Fibroblast of skin of scalp (primary cell): Measurements from ENCODE around the gene KAZALD1.
"Not testable (repeated sequence)": the region's sequence is repeated elsewhere in the genome, so short reads cannot be mapped to it uniquely, and the experiment has no call there.

Experiments
- DNase-seq: peaks from one replicate; pipeline ENCODE4 v3.0.0-alpha.2; 2013

KAZALD1 gene

DNA sequence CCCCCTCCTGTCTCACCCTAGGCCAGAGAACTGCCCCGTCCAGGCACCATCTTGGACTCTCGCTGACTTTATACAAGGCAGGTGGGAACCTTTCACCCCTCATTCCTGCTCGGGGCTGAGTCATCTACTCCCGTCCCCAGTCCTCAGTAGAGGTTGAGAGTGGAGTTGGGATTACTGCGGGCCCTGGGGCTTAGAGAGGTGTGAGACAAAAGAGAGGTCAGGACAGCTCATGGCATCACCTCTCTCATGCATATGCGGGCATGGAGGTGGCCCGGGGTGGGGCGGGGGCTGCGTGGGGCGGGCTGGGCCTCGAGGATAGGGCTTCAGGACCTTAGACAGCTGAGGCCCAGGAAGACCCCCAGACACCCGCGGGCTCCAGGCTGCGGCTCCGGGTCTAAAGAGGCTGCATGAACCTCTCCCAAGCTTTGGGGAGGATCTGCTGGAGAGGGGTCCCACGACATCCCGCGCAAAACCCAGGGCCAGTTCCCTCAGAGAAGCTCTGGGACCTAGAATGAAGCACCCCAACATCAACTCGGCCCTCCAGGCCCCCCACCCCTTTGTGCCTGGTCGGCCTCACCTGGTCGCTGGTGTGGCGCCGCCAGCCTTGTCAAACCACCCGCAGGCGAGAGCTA, 31.2 kb upstream of the KAZALD1 start:
- DNase-seq, result no peak

DNA sequence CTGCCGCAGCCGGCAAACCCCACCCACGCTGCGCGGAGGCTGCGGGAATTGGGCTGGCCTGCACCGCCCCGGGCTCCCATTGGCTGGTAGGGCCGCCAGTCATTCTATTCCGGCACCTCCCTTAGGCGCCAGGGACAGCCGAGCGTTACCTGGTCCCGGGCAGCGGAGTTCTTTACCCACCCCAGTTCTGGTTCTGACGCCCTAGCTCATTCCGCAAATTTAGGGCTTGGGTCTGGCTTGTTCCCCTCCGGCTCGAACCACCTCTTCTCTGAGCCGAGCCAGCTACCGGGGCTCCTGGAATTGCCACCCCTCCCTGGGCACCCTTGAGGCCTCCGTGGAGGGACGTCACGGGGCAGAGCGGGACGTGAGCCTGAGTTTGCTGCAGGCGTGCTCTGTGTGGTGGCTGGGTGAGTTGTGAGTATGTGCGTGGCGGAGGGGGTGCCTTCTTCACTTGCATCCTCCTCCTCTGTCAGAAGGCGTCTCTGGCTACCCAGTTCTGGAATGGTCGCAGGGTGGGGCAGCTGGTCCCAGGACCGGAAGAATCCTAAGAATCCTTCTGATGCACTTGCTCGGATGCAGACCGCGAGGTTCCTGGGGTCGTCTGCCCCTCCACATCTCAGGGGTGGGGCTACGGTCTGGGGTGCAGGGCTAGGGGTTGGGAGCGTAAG, 30.5 kb upstream of the KAZALD1 start, which contains the start of the genes PDZD7 and SFXN3:
PDZD7 (minus strand) TSS at position 2 of the 668 bp plus-strand sequence. CDS start 910 bp downstream, outside the sequence.
SFXN3 (plus strand) TSS at position 107 of the 668 bp plus-strand sequence. CDS start 3,461 bp downstream, outside the sequence.
- DNase-seq, result peak; percentile 95

DNA sequence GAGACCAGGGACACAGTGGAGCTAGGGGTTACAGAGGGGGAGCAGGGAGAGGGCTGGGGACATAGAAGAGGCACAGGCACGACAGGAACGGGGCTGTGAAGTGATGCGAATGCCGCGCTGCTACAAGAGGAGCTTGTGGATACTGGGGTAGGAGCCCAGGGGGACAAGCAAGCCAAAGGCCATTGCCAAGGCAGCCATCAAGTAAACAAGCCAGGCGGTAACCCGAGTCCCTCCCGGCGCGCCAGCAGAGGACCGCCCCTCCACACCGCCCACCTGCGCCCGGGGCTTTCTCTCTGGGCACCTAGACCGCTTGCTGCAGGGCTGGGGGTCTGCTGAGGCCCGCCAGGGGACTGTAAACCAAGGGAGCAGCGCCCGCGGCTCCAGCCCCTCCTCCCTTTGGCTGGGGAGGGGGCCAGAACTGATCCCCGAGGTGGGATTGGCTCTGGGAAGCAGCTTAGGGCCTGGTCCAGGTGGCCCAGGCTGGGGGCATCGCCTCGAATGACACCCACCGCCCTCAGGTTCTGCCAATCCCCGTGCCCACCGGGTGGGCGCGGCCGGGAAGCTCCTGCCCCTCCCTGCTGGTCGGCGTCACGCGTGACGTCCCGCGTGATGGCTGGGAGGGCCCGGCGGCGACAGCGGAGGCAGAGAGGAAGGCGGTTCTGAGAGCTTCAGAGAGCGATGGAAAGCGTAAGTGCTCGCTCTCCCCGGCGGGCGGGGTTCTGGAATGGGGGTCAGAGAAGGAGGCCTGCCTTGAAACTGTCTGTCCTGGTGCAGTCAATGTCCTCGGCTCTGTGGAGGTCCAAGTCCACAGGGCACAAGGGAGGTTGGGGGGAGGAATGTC, 29.8 kb upstream of the KAZALD1 start:
- DNase-seq, result peak; percentile 70

DNA sequence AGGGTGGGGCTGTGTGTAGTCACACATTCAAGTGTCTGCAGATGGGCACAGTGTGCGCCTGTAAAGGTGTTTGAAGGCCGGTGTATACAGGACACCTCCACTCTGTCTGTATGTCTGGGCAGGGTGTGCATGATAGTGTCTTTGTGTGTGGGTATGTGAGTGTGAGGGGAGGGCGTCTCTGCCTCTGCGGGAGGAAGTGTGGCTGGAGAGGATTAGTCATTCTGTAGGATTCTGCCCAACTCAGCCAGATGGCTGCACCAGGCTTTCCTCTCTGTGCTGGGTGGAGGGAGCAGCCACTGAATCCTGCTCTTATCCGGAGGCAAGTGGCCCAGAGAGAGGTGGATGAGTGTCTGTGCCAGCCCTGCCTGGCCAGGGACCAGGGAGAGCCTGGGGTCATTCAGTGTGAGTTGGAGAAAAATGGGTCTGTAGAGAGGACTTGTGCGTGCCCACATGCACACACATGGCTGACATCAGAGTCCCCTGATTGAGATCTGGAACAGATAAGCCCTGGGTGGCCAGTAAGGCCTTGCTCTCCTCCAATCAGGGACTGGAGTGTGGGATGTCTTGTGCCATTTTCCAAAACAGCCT, 29.1 kb upstream of the KAZALD1 start:
- DNase-seq, result peak; percentile 89

DNA sequence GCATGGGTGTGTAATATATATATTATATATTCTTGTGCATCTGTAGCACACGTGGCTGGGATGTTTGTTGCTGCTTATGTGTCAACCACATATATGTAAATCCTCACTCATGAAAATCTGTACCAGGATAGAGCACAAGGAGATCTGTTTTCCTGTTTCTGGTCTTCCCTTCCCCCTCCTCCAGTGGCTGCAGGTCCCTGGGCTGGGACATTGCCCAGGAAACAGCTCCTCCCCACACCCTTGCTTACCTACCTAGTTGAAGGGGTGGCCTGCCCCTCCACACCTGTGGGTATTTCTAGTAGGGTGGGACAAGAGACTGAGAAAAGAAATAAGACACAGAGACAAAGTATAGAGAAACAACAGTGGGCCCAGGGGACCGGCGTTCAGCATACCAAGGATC, 28.5 kb upstream of the KAZALD1 start:
- DNase-seq, result no peak

DNA sequence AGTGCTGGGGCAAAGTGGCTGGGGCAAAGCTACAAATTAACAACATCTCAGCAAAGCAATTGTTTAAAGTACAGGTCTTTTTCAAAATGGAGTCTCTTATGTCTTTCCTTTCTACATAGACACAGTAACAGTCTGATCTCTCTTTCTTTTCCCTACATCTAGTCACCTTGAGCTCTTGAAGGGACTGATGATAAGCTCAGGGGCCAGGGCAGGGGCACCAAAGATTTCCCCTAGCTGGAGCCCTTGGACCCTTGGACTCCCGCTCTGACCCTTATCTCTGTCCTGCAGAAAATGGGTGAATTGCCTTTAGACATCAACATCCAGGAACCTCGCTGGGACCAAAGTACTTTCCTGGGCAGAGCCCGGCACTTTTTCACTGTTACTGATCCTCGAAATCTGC, 27.4 kb upstream of the KAZALD1 start:
- DNase-seq, result not testable (repeated sequence)

DNA sequence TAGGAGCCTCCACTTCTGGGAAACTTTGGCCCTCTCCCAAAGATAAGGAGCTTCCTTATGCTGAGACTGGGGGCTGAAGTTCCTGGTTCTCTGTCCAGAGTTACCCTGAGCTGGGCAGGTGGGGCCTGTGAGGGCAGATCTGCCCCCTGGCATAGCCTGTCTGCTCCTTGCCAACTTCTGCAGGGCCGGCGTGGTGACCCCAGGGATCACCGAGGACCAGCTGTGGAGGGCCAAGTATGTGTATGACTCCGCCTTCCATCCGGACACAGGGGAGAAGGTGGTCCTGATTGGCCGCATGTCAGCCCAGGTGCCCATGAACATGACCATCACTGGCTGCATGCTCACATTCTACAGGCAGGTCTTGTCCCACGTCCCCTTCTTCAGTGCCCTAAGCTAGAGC, 26.5 kb upstream of the KAZALD1 start:
- DNase-seq, result no peak

DNA sequence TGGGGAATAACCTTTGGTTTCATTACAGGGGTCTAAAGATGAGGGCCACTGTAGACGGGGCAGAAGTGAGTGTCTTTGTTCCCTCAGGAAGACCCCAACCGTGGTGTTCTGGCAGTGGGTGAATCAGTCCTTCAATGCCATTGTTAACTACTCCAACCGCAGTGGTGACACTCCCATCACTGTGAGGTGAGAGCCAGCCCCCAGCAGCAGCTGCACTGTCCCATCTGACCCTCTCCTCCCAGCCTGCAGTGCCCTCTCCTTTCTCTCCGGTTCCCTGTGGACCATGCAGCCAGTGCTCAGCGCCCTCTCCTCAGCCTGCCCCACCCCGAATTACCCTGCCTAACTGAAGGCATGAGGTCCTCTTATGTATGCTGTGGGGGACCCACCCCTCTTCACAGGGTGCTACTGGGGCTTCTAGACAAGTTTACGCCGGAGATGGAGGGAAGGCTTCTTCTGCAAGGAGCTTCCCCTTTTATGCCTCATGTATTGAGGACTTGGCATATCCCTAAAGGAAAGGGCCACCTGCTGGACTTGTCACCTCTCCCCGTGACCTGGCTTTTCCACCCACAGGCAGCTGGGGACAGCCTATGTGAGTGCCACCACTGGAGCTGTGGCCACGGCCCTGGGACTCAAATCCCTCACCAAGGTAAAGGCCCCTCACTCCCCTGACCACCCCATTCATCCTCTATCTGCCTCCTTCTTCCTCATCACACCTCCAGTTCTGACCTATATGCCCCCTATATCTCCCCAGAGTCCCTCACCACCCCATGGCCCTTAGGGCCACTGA, 25.7 kb upstream of the KAZALD1 start:
- DNase-seq, result no peak

DNA sequence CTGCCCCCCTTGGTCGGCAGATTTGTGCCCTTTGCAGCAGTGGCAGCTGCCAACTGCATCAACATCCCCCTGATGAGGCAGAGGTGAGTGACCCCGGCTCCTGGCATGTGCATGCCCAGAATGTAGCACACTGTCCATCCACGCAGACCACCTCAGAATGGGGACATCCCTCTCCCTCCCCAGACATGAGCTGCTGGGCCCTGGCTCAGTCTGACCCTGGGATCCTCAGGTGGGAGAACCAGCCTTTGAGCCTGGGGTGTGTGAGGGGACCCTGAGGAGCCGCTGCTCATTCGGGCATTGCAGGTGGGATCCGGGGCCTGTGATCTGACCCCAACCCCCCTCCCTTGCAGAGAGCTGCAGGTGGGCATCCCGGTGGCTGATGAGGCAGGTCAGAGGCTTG, 25.1 kb upstream of the KAZALD1 start:
- no peak for DNase-seq

DNA sequence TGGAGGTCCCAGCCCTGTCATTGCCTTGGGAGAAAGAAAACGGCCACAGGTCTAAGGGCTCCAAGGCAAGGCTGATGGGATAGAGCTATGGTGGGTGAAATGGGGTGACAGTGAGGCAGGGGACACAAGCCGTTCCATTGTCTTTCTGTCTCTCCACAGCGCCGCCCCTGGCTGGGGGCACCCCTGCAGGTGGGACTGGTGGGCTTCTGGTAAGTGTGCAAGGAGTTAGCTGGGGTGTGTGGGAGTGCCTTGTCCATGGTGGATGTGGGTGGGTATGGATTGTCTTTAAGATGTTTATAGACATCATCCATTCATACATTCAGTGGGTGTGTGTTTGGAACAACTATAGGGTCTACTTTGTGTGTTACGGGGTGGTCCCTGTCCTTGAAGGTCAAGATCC, 23.3 kb upstream of the KAZALD1 start:
- DNase-seq, result no peak

DNA sequence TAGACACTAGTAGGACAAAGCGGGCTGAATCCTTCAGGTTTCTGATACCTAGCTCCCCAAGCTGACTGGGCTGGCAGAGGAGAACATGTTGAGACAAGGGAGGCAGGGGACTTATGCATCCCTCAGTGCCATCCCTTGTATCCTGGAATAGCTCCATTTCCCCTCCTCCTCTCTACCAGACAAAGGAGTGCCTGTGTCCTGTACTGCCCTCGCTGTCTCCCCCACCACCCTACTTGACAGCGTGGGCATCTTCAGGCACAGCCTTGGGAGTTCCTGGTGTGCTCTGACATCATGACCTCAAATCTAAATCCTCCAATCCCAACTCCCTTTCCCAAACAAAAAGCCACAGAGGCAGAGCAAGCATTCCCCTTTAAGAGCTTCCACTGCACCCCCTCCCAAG, 21.7 kb upstream of the KAZALD1 start:
- DNase-seq, result no peak

DNA sequence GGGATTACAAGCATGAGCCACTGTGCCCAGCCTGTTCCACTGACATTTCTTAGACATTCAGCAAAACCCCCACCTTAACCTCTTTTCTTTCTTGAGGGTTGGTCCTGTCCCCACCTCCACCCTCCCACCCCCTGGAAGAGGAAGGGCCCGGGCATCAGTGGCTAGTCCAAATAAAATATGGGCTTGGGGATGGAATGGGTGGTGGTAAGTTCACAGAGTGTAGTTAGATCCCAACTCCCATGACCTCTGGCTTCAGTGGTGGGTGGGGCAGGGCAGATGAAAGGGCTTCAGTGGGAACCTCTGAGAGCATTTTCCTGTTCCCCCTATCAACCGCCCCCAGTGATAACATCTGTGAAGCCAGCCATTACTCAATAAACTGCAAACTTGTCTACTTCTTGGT, 20.9 kb upstream of the KAZALD1 start:
- DNase-seq, result no peak

DNA sequence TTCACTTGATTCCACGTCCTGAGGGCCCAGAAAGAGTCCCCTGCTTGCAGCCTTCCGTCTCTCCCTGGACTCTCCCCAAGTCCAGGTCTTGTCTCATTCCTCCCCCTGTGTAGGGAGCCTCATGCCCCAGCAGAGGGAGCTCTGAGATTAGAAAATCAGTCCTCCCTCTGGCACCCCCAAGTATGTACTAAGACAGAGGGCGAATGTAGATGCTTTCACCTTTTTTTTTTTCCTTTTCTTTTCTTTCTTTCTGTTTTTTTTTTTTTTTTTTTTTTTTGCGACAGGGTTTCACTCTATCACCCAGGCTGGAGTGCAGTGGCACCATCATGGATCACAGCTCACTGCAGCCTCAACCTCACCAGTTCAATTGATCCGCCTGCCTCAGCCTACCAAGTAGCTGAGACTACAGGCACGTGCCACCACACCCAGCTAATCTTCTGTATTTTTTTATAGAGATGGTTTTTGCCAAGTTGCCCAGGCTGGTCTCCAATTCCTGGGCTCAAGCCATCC, 20.5 kb upstream of the KAZALD1 start:
- peak; percentile 86 for DNase-seq

DNA sequence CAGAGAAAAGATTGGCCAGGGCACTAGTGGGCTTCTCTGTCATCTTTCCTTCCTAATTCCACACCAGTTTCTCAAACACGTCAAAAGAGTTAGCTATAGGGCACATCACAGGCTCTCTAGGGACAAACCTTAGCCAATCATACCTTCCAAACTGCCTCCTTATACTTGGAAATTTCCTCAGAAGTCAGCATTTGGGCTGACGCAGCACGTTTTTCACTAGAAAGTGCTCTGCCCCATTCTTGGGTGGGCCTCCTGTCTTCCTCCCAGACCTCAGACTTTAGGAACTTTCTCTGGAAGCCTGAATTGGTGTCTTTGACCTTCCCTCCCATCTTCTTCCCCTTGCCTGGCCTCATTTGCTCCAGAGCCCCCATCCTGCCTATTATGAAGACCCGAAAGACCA, 19.7 kb upstream of the KAZALD1 start:
- DNase-seq, result no peak

DNA sequence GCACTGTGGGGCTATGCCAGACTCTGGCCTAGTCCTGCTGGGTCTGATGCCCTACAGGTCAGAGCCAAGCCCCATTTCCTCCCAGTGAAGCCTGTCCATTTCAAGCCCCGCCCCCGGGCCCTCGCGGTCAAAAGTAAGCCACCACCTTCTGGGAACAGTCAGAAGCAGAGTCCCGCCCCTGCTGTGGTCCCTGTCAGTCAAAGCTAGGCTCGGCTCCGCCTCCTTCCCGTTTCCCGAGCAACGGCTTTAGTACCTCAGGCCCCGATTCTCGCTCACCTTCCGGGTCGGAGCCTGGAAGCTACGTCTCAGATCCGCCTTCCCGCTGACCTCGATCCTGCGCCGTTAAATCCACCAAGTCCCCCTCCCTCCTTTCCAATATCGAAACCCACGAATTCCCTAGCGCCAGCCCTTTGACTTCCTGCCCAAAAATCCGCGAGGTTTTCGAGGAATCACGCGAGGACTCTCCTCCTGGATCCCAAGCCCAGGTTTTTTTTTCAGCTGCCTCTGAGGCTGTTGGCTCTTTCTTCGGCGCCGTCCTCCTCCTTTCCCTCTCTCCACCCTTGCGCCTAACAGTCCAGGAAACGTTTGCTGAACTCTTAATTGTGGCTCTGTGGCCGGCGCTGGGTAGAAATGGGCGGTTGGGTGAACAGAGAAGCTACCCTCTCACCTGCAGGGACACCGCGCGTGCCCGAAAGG, 19.0 kb upstream of the KAZALD1 start:
- peak; percentile 94 for DNase-seq

DNA sequence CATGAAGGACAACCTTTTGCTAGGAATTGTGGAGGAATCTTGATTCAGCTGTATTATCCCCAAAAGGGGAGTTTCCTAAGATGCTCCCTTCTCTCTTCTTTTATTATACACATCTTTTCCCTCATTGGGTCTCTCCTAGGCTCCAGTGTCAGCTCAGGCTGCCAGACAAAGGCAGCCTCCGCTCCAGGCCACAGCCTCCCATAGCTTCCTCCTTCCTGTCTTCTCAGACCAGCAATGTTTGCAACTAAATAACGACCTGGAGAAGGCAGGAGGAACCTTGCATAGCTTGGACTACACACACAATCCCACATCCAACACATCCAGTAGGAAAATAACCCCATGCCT, 18.5 kb upstream of the KAZALD1 start:
- DNase-seq, result no peak

DNA sequence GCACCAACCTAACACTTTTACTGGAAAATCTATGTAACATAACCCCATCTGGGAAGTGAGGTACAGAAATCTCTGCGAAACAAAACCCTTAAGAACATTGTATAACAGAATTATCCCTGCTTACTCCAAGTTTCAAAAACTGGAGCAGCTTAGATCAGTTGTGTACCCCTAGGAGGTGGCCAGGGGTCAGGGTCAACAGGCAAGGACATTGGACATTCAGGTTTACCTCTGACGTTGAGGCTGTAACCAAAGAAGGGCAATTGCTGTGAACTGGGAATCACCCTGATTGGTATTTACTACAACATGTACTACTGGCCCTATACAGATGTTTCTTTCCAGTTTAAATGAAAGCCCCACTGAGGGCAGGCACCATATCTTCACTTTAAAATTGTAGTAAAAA, 17.7 kb upstream of the KAZALD1 start:
- no peak for DNase-seq

DNA sequence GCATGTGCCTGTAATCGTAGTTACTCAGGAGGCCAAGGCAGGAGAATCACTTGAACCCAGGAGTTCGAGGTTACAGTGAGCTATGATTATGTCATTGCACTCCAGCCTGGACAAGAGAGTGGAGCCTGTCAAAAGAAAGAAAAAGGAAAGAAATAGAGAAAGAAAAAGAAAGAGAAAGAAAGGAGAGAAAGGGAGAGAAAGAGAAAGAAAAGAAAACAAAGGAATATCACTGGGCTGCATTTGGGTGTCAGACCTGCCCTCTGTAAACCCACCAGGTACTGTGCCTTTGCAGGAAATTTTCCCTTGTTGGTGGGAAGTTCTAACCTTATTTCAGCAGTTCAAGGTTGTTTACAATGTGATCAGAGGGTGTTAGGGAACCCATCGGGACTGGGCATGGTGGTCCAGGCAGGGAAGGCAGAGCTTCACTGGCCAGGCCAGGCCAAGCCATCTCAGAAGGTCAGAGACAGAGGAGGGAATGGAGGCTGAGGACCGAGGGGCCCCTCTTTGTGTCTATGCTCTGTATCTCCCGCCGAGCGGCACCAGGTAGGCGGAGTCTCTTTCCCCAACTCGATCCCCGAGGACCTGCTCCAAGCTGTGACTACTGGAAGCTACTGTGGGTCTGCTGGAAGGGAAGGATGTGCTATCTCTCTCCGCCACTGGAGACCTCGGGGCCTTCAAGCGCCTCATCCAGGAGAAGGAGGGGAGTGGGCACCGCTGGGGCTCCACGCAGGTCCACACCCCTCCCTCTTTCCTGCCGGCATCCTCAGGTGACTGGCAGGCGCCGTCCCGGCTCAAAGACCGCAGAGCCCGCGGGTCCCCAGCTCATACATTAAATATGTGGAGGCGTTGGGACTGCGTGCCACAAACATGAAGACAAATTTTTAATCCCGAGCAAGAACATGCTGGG, 15.2 kb upstream of the KAZALD1 start:
- no peak for DNase-seq

DNA sequence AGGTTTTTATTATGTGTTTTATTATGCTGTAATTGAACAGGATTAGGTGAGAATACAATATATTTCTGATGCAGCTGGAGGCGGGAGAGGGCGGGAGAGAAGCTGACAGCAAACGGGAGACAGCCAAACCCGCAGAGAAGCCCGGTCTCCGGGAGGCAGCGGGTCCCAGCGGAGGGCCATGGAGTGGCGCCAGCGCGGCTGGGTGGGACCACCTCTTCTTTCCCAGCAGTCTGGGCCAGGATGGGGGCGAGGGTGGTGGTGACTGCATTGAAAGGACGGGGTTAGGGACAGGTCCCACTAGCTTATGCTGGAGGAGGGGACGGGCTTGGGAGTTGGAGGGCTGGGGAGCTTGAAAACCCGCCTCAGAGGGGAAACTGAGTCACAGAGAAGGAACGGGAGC, 14.5 kb upstream of the KAZALD1 start:
- DNase-seq, result no peak
